Measurements from ENCODE around the gene PLCB4. TPM values are rescaled to one million over a fixed set of nuclear protein-coding genes. Genes with fewer than 3 reads are reported as not detected.

Gene PLCB4
- total RNA-seq, 1 experiment from 2014 or later, result 12.6 TPM

DNA sequence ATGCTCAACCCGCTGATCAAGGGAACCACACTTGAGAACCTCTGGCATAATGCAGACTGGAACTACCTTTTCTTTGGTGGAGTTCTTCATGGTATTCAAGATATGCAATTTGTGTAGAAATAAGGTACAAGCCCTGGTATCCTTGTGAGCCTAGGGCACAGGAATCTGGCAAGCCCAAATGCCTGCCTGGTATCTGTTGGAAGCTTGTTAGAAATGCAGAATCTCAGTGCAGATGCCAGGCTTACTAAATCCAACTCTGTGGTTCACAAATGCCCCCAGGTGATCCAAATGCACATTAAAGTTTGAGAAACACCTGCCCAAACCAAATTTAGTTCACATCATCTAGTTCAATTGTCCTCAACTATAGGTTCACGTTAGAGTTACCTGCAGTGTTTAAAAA, 285.7 kb downstream of the PLCB4 start (continued):
- TF ChIP-seq, protein P1, sequence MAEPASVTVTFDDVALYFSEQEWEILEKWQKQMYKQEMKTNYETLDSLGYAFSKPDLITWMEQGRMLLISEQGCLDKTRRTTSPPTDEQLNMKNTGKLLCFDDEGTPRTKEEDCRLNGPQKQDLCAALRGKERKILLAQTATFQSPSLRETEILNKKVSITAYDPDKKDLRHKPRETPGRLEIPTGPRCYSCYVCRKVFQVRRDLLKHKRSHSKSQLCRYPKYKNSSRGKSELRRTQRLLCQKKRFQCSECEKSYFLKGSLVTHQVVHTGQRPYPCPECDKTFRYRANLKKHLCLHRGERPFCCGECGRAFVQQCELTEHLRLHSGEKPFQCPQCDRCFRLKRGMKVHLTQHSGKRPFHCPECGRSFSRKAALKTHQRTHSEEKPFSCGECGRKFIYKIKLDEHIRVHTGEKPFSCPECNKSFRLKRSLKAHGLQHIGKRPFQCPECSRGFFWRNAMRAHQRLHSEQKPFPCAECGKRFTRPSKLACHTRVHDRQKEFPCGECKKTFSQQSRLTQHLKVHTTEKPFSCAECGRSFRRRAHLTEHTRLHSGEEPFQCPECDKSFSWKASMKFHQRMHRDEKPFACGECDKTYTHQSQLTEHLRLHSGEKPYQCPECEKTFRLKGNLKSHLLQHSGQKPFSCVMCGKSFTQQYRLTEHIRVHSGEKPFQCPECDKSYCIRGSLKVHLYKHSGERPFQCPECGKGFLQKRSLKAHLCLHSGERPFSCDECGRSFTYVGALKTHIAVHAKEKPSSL (CRISPR knock-in tag; conservative IDR thresholded peaks at IDR 0.05), result no peak
- TF ChIP-seq, protein P2, sequence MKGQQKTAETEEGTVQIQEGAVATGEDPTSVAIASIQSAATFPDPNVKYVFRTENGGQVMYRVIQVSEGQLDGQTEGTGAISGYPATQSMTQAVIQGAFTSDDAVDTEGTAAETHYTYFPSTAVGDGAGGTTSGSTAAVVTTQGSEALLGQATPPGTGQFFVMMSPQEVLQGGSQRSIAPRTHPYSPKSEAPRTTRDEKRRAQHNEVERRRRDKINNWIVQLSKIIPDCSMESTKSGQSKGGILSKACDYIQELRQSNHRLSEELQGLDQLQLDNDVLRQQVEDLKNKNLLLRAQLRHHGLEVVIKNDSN (CRISPR knock-in tag; IDR thresholded peaks at IDR 0.05), result no peak
- TF ChIP-seq IRF2 (CRISPR knock-in tag; IDR thresholded peaks at IDR 0.05; ENCODE audit: borderline replicate concordance, low read depth), result no peak

DNA sequence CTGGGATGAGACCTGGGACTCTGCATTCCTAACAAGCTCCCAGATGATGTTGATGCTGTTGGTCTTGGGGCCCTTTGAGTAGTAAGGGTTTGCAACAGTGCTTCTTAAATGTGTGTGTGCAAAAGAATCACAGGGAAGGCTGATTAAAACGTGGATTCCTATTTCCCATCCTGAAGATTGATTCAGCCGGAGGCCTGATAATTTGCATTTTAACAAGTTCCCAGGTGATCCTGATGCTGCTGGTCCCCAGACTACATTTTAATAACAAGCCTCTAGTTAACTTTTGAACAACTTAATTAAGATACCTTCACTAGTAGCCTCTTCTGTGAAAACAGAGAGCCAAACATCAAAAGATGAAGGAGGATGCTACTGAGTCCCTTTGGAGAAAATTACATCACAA, 289.1 kb downstream of the PLCB4 start:
- no peak overlapping the region for H3K4me3 Mint-ChIP-seq
- no peaks in the 10 kb centered on the region for H3K27me3 Mint-ChIP-seq (ENCODE audit: low read depth)
- ATAC-seq (no peak), DNase-seq (ENCODE audit: low spot score) (no peak)
- CTCF ChIA-PET, result interaction anchor here (0.6 to 1.1 kb wide), 3 partner anchors 13 to 598 kb away, joined by 3 to 8 read pairs (median 3); no protein-coding TSS in a partner anchor
- POLR2A ChIA-PET, result no interaction called here
- no peak for TF ChIP-seq ETV6 (CRISPR knock-in tag; IDR thresholded peaks at IDR 0.05)
- TF ChIP-seq ZNF232 (CRISPR knock-in tag; IDR thresholded peaks at IDR 0.05), result no peak
- no peak for TF ChIP-seq NFYB (CRISPR knock-in tag; conservative IDR thresholded peaks at IDR 0.05; ENCODE audit: low read depth)
- no peak for TF ChIP-seq NR3C1 (CRISPR knock-in tag; conservative IDR thresholded peaks at IDR 0.05; ENCODE audit: low read depth)
- TF ChIP-seq ATF1 (CRISPR knock-in tag; IDR thresholded peaks at IDR 0.05), result no peak
- TF ChIP-seq TEAD1 (CRISPR knock-in tag; IDR thresholded peaks at IDR 0.05), result no peak
- no peak for TF ChIP-seq TCF7 (CRISPR knock-in tag; IDR thresholded peaks at IDR 0.05; ENCODE audit: low read depth)
- no peak for TF ChIP-seq FOXK1 (CRISPR knock-in tag; IDR thresholded peaks at IDR 0.05)
- TF ChIP-seq, protein P3, sequence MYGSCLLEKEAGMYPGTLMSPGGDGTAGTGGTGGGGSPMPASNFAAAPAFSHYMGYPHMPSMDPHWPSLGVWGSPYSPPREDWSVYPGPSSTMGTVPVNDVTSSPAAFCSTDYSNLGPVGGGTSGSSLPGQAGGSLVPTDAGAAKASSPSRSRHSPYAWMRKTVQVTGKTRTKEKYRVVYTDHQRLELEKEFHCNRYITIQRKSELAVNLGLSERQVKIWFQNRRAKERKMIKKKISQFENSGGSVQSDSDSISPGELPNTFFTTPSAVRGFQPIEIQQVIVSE (CRISPR knock-in tag; IDR thresholded peaks at IDR 0.05; ENCODE audit: borderline replicate concordance), result no peak
- TF ChIP-seq SP1 (CRISPR knock-in tag; conservative IDR thresholded peaks at IDR 0.05), result no peak
- no peak for TF ChIP-seq IRF2 (CRISPR knock-in tag; IDR thresholded peaks at IDR 0.05; ENCODE audit: borderline replicate concordance, low read depth)
- no peak for TF ChIP-seq ZNF263 (CRISPR knock-in tag; IDR thresholded peaks at IDR 0.05; ENCODE audit: low read depth)
- TF ChIP-seq, protein P4, sequence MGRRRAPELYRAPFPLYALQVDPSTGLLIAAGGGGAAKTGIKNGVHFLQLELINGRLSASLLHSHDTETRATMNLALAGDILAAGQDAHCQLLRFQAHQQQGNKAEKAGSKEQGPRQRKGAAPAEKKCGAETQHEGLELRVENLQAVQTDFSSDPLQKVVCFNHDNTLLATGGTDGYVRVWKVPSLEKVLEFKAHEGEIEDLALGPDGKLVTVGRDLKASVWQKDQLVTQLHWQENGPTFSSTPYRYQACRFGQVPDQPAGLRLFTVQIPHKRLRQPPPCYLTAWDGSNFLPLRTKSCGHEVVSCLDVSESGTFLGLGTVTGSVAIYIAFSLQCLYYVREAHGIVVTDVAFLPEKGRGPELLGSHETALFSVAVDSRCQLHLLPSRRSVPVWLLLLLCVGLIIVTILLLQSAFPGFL (CRISPR knock-in tag; IDR thresholded peaks at IDR 0.05; ENCODE audit: borderline replicate concordance), result no peak
- TF ChIP-seq, protein P5, sequence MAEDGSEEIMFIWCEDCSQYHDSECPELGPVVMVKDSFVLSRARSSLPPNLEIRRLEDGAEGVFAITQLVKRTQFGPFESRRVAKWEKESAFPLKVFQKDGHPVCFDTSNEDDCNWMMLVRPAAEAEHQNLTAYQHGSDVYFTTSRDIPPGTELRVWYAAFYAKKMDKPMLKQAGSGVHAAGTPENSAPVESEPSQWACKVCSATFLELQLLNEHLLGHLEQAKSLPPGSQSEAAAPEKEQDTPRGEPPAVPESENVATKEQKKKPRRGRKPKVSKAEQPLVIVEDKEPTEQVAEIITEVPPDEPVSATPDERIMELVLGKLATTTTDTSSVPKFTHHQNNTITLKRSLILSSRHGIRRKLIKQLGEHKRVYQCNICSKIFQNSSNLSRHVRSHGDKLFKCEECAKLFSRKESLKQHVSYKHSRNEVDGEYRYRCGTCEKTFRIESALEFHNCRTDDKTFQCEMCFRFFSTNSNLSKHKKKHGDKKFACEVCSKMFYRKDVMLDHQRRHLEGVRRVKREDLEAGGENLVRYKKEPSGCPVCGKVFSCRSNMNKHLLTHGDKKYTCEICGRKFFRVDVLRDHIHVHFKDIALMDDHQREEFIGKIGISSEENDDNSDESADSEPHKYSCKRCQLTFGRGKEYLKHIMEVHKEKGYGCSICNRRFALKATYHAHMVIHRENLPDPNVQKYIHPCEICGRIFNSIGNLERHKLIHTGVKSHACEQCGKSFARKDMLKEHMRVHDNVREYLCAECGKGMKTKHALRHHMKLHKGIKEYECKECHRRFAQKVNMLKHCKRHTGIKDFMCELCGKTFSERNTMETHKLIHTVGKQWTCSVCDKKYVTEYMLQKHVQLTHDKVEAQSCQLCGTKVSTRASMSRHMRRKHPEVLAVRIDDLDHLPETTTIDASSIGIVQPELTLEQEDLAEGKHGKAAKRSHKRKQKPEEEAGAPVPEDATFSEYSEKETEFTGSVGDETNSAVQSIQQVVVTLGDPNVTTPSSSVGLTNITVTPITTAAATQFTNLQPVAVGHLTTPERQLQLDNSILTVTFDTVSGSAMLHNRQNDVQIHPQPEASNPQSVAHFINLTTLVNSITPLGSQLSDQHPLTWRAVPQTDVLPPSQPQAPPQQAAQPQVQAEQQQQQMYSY (CRISPR knock-in tag; IDR thresholded peaks at IDR 0.05), result no peak
- H3K27ac Mint-ChIP-seq, result no peak overlapping the region
- H3K4me1 Mint-ChIP-seq, result peaks cover 23% of the 10 kb centered on the region
- no peaks in the 10 kb centered on the region for H3K9me3 Mint-ChIP-seq
- no peaks in the 10 kb centered on the region for H3K36me3 Mint-ChIP-seq

Measured in WTC11 (cell line).